GM18517 (cell line): ENCODE results near the gene LPCAT1.
"Not testable (repeated sequence)": the region's sequence is repeated elsewhere in the genome, so short reads cannot be mapped to it uniquely, and the experiment has no call there.

Source experiments
- ATAC-seq: cut with Tn5 transposase; IDR thresholded peaks from one replicate; pipeline ENCODE4 v1.9.1; 2021; ENCODE audit warnings: mild to moderate bottlenecking, moderate library complexity; ENCODE audit not compliant: unreplicated experiment

Gene LPCAT1

DNA sequence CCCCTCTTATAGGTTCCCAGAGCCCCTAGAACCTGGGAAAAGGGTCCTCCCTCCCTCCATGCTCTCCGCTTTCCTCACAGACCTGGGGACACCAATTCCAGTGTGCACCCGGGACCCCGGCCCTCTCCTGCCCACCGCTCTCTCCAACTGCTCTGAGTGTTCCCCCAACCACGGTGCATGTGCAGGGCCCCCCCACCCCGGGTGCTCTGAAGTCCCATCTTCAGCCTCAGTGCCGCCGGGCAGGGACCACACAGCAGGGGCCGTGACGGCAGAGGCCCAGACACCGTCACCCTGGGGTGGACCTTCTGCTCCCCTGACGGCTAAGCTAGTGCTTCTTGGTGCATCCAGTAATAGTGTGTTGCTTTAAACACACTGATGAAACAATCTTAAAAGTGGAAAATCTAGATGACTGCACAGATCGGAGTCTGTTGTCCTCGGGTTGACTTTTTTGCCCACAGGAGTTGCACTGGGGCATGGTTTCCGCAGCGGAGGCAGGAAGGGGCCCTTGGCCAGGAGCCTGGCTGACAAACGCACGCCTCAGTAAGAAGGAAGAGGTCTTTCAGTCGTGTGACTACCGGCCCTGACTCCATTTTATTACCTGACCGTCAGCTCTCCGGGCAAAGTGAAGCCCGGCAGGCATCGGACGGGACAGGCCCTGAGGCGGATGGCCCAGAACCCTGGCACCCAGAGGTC, 42.3 kb downstream of the LPCAT1 start:
- no peak for ATAC-seq

DNA sequence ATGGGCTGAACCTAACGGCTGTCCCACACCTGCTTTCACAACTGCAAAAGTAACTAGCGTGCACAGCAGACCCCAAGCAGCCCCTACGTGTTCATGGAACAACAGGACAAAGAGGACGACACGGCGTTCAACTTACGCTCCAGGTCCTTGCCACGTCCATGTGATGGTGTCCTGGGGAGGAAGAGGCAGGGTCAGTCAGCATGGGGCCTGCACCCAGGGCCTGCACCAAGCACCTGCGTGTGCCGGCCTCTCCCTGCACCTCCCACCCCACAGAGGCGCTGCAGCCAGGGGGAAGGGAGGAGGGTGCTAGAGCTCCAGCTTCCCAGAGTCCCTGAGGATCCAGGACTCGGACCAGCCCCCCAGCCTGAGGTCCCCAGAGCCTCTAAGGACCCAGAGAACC, 43.0 kb downstream of the LPCAT1 start:
- ATAC-seq = no peak

DNA sequence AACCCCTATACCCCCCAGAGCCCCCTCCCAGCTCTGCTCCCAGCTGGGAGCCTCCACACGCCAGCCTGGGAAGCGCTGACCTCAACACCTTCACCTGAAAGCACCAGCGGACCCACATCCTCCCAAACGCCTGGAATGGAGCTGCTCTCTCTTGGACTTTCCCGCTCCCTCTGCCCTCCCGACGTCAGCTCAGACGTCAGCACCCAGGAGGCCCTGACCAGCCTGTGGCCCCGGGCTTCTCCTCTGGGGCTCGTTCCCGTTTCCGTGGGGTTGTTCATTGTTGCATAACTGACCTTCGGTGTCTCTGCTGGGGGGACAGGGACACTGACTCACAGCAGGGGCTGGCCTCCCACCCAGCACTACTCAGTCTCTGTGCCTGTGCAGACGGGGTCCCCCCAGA, 43.5 kb downstream of the LPCAT1 start:
- no peak for ATAC-seq

DNA sequence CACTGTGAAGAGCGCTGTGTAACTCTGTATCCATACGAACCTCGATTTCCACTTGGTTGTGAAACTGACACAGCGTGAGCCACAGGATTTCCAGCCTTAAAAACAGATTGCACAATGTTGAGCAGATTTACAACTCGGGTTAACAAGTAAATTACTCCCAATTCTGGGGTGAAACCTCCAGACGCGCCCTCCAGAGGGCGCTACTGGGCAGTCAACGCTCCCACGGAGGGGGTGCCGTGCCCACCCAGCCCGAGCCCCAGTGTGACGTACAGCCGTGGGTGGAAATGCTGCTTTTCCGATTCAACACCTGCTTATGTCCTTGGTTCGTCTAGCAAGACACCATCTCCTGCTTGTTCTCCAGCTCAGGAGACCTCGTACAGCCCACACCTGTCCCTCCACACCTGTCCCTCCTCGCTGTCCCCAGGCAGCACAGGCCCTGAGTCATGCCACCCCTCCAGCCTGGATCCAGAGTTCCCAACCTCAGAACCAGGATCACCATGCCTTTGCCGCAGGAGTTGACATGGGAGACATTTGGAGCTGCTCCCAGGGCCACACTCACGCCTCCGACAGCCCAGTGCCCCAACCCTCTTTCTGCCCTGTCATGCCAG, 44.1 kb downstream of the LPCAT1 start:
- no peak for ATAC-seq

DNA sequence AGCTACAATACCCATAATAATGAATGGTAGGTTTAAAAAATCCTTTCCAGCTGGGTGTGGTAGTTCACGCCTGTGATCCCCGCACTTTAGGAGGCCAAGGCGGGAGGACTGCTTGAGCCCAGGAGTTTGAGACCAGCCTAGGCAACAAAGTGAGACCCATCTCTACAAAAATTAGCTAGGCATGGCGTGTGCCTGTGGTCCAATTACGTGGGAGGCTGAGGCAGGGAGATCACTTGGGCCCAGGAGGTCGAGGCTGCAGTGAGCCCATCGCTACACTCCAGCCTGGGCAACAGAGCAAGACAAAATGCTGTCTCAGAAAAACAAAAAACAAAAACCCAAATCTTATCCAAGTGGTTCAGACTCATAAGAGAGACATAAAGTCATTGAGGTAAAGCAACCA, 44.7 kb downstream of the LPCAT1 start:
- no peak for ATAC-seq

DNA sequence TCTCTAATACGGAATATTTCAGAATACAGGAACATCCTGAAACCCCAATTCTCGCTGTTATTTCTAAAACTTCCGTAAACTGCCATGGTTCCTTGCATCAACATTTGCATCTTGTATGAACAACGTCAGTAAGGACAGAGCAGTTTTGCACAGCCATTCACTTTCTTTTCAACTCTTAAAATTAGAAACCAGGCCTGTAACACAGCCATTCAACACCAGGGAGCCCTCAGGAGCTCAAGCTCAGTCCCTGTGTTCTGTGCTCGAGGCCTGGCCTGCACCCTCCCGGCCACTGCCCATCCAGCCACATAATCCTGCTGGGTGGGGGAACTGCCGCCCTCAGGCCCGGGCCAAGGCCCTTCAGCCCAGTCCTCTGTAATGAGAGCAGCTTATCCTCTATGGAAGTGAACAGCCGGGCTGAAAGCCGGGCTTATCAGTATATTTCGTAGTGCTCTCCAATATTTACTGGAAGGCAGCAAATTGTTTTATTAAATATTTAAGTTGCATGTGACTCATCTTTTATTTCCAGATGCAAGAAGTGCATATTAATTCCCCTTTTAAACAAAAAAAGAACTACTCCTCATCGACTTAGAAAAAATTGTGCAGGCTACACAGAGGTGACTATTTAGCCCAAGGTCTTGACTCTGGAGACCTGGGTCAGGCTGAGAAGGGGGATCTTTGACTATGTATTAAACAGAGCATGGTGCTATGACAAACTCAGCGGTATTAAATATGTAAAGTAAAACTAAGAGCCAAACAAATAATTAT, 45.3 kb downstream of the LPCAT1 start:
- ATAC-seq = no peak

DNA sequence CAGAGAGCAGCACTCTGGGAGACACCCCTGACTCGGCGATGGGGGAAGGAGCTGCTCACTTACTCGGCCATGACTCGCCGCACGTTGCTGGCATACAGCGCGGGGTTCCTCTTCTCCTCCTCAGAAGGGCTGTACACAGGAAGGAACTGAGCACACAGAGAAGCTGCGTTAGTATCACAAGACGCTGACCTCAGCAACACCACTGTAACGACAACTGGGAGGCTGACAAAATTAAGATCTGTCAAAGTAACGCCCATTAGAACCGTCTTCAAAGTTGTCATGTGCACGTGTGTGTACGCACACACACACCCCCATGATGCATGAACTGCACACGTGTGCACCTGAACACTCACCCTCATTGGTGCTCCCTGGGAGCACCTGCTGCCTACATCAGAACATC, 46.4 kb downstream of the LPCAT1 start:
- no peak for ATAC-seq

DNA sequence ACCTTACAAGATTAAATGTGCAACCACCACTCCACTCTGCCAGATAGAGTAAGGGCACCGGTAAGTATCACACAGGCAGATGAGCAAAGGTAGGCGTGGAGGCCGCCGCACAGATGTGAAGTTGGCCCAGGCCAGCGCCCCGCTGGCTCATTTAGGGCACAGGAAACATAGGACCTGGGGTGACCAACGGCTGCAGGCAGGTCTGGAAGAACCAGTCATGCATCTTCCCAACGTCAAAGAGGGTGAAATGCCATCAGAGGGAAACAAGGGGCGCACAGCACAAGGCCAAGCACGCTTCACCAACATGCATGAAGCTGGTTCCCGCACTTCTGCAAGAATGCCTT, 46.8 kb downstream of the LPCAT1 start:
- ATAC-seq = no peak

DNA sequence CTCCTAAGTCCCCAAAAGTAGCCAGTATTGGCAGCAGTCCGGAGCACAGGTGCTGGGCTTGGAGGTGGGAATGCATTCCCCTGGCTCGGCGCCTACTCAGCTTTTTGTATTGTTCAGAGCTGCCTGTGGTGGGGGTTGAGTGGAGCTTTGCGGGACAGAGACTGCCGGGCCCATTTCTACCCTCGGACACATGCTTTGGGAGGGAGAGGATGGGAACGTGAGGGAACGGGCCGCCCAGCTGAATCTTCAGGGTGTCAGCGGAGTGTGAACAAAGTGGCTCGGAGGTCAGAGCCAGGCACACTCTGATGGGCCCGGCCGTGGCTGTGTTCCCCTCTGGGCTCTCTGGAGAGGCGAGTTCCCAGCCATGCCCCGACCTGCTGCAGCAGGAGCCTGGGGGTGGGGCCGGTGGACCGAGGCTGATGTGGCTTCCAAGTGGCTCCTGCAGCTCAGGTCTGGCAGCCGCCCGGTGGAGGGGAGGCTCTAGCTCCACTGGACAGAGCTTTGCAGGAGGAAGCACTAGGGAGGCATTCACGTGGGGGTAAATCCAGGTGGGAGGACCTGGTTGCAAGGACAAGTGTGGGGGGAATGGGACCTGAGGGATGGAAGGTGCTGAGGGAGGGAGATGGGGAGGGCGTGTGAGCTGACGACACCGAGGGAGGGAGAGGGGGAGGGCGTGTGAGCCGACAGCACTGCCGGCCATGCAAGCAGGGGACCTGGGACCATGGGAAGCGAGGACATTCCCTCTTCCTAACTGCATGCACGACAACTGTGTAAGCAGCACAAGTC, 47.4 kb downstream of the LPCAT1 start:
- no peak for ATAC-seq

DNA sequence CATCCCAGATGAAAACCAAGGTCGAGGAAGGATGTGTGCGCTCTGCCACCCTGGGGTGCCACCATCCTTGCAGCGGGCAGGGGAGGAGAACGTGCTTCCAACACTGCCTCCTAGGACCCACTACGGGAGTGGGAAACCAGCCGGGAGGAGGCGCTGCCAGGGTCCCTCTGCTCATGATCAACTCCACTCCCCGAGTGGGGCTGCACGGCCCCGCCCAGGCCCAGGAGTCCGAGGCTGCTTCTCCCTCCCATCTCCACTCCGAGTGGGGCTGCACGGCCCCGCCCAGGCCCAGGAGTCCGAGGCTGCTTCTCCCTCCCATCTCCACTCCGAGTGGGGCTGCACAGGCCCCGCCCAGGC, 48.2 kb downstream of the LPCAT1 start:
- ATAC-seq = not testable (repeated sequence)

DNA sequence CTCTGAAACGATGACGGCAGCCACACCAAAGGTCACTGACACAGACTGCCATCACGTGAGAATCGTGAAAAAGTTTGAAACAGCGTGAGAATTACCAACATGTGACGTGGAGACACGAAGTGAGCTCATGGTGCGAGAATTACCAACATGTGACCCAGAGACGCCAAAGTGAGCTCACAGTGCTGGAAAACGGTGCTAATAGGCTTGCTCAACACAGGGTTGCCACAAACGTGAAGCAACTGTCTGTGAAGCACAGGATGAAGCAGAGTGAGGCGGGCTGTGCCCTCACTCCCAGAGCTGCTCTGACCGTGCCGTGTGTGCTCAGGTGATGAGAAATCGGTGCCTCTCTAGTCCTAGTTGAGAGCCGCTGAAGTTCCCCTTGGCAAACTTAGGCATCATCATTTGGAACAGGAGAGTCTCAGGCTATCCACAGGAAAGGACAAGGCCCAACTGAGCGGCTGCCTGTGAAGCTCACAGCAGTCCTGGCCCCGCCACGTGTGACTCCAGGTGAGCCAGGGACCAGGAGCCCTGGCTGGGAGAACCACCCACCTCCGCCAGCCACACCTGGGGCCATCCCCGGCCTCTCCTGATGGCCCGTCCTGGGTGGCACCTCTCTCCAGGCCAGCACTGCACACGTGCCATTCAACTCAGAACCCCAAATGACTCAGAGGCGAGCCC, 48.8 kb downstream of the LPCAT1 start:
- ATAC-seq = no peak

DNA sequence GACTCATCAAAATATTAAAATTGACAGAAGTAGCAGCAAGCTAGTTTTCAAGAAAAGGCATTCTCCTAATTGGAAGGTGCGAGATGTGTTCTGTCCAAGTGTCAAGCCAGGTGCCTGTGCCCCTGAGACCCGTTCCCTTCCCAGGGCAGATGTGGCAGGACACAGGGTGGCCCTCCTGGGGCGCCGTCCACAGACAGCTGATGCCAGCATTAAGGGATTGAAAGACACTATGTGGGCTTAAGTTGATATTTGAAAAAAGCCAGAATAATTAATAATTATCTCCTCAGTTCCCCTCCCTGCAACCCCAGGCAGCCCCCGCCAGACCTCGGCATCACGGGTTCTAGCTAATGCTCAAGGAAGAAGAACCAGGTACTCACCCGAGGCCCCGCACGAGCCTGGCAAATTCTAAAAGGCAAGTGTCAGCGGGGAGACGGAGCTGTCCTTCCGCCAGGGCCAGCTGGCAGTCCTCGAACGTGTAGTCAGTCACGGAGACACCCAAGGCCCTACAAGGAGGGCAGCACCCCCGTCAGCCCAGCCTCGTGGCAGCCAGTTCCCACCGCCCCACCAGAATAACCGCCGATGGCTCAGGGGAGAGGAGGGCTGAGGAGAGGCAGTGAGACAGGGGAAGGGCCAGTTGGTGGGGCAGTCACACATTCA, 49.4 kb downstream of the LPCAT1 start:
- no peak for ATAC-seq

DNA sequence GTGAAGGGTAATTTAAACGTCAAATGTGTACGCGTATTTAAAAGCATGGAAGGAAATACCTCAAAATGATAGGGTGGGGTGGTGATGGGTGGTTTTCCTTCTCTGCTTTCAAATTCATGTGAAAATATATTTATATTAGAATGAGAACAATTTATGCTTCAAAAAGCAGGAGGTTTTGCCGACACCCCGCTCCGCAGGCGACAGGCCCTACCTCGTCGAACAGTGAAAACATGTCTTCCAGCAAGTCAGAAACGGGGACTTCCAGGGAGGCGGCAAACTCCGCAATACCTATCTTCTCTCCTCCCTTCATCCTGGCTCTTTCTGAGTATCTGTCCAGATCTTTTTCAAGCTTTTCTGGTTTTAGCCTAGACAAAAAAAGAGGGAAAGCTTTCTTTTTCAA, 50.0 kb downstream of the LPCAT1 start:
- ATAC-seq = no peak

DNA sequence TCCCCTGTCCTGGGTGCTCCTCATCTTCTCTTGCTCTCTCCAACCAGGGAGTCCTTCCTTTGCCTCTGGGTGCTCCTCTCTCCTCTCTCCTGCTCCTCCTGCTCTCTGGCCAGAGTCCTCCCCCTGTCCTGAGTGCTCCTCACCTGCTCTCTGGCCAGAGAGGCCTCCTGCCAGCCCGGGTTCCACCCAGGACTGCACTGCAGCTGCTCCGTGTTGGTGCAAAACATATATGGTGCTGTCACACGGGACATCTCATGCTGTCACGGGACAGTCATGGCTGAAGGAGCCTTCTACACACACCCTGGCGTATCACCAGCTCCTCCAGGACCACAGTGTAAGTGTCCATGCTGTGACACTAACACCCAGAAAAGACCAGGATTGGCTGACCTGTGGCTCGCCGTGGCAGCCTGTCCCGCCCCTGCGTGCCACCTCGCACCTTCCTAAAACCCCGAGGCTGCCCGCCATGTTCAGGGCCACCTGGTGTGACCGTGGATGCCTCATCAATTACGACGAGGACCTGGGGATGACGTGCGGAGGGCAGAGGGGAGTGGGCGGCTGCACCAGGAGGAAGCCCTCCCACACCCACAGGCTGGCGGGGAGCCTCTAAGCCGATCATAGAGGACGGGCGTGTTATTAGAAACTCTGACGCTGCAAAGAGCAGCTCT, 50.7 kb downstream of the LPCAT1 start:
- ATAC-seq = no peak

DNA sequence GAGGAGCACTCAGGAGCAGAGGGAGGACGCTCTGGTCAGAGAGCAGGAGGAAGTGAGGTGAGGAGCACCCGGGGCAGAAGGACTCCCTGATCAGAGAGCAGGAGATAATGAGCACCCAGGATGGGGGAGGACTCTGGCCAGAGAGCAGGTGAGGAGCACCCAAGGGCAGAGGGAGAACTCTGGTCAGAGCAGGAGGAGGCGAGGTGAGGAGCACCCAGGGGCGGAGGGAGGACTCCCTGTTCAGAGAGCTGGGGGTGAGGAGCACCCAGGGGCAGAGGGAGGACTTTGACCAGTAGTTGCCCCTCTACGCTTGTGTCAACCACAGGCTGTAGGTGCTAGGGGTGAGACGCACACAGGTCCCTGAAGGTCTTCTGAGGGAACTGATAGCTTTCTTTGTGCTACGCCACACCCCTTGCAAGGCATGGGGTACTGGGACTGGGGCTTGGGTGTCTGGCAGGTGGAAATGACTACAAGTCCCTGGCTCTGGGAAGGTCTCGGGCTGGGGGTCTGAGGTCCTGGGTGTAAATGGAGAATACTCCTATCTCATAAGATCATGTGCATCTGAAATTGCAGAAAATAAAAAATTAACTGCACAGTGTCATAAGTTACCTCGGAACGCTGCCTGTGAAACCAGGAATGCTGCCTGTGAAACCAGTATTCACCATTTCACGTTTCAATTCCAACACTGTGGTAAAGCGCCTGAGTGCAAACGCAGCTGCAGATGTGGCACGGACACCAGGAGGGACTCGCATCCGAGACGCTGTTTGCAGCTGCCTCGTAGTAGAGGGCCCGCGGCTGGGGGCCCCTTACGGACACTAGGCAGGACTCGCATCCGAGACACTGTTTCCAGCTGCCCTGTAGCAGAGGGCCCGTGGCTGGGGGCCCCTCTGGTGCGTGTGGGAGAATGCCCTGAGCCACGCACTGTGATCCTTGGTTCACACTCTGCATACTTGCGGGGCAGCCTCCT, 51.5 kb downstream of the LPCAT1 start:
- ATAC-seq = no peak

DNA sequence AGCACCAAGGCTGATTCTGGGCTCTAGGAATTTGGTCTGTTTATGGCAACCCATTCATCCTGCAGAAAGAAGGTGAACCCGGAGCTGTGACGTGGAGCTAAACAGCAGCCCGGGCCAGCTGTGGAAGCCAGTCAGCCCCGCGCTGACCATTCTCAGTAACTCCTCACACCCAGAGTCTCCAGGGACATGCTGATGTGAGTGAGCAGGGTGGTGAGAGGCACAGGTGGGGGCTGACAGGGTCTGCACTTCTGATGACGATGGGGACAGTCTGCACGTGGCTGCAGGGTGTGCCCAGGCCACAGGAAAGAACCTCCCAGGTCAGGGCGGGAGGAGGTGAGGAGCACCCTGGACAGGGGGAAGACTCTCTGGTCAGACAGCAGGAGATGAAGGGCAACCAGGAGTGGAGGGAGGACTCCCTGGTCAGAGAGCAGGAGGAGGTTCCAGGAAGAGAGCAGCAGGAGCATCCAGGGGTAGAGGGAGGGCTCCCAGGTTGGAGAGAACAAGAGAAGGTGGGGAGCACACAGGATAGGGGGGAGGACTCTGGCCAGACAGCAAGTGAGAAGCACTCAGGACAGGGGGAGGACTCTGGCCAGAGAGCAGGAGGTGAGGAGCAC, 52.4 kb downstream of the LPCAT1 start:
- no peak for ATAC-seq

DNA sequence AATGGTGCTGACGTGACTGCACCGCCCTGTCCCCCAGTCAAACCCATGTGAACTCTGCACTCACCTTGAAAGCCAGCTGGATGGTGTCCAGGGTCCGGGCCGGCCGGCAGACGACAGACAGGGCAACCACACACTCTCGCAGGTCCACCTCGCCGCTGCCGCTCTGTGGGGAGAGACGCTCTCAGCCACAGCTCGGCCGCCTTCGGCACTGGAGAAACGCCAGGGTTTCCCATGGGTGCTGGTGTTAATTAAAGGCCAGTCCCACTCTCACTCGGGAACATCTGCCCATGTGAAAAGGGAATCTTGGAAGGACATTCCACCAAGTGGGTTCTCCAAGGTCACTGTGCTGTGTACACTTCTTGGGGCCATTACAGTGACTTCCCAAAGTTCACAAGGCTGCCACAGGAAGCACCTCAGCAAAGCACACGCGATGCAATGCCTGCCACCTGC, 53.0 kb downstream of the LPCAT1 start:
- ATAC-seq = no peak
